ENCODE measurements around the gene MLLT3.

The MLLT3 gene

DNA sequence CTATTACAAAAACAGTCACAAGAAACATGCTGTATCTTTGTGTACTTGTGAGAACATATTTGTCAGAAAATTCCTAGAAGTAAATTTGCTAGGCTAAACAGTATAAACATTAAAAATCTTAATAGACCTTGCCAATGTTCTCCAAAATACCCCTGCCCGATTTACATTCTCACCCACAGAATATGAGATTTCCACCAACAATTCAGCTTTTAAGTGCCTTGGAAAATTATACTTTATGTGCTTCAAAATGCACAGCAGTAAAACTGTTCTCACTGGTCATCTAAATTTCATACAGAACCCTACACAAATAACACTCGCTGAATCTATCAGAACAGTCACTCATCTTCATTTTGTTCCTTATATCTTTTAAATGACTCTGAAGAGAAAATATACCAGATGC lies 5.5 kb downstream of the MLLT3 start:
- TF ChIP-seq CTCF (IDR thresholded peaks at IDR 0.05; ENCODE audit: low read depth, low read length), result no peak
- H3K4me3 ChIP-seq (ENCODE audit: low read depth, low read length), result no peak overlapping the region
- DNase-seq, result no peak
- H3K36me3 ChIP-seq, result no peaks in the 10 kb centered on the region
- peaks cover 9% of the 10 kb centered on the region; the same call in 1 of the 2 replicates for H3K4me1 ChIP-seq
- no peaks in the 10 kb centered on the region for H3K9me3 ChIP-seq
- no peaks in the 10 kb centered on the region for H3K27me3 ChIP-seq

GRCh38 chr9:20614602-20615216 lies 7.6 kb downstream of the MLLT3 start:
- Histone ChIP-seq H3K9me3 (no peaks in the 10 kb centered on the region), H3K4me3 (ENCODE audit: low read depth, low read length) (no peak overlapping the region), H3K36me3 (no peaks in the 10 kb centered on the region), H3K27me3 (no peaks in the 10 kb centered on the region), H3K4me1 (peaks cover 9% of the 10 kb centered on the region; the same call in 1 of the 2 replicates)
- DNase-seq, result no peak
- no peak for TF ChIP-seq CTCF (IDR thresholded peaks at IDR 0.05; ENCODE audit: low read depth, low read length)

DNA sequence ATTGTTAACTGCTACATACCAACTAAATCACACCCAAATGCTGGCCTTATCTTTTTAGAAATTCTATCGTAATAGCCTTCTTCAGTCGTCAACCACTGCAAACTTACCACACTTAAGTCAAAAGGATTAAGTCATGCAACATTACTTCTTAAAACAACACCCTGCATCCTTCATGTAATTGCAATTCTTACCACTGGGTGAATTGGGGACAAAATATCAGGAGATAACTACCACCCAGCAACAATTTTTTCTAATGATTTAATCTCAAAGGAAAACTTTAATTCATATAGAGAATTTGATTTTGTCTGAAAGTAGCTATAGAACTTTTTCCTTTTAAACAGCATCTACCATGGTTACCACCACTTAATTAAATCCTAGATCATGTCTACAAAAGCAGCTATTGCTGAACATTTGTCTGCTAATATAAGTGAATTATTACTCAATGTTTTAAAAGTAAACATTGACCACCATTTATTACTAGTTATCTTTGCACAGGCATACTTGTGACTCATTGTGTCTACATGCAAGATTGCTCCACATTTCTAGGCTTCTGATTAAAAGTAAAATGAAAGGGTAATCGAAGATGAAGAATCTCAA lies 10.5 kb downstream of the MLLT3 start:
- TF ChIP-seq CTCF (IDR thresholded peaks at IDR 0.05; ENCODE audit: low read depth, low read length), result peak; percentile 48
- Histone ChIP-seq H3K27me3 (no peaks in the 10 kb centered on the region), H3K36me3 (no peaks in the 10 kb centered on the region), H3K9me3 (no peaks in the 10 kb centered on the region), H3K4me1 (peaks cover 1% of the 10 kb centered on the region; the same call in 1 of the 2 replicates), H3K4me3 (ENCODE audit: low read depth, low read length) (no peak overlapping the region)
- no peak for DNase-seq

DNA sequence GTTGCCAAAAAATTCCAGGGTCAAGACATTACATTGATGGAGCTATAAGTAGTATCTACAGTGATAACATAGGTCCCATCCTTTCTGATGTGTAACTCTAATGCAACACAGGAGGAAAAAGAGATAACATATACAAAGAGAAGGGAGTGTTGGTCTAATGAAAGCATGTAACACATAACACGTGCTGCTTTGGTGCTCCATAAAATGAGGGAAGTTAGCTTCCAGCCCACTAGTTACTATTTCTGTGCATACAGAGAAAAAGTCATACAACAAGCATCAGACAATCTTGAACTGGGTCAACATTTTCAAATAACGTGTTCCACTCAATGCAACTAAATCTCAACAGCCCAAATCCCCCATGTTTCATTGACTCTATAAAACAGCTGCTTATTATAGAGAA lies 11.7 kb downstream of the MLLT3 start:
- Histone ChIP-seq H3K27me3 (no peaks in the 10 kb centered on the region), H3K9me3 (no peaks in the 10 kb centered on the region), H3K4me1 (no peaks in the 10 kb centered on the region; the same call in 1 of the 2 replicates), H3K4me3 (ENCODE audit: low read depth, low read length) (no peak overlapping the region), H3K36me3 (no peaks in the 10 kb centered on the region)
- no peak for DNase-seq
- no peak for TF ChIP-seq CTCF (IDR thresholded peaks at IDR 0.05; ENCODE audit: low read depth, low read length)

DNA sequence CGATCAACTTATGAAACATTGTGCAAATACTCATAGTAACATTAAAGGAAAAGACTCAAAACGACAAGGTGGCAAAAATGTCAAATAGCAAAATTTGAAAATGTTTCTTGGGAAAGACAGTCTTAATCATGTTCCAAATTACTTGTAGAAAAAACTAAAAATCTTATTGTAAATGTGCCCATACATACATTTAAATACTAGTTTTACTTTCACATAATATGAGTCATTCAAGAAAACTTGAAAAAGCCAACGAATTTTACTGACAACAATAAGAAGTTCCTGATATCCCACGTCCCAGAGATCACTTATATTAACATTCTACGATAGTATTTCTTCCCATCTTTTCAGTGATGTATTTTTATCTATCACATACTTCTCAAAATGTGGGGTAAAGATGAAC lies 13.7 kb downstream of the MLLT3 start:
- no peaks in the 10 kb centered on the region for H3K36me3 ChIP-seq
- no peaks in the 10 kb centered on the region for H3K27me3 ChIP-seq
- no peak for TF ChIP-seq CTCF (IDR thresholded peaks at IDR 0.05; ENCODE audit: low read depth, low read length)
- peaks cover 6% of the 10 kb centered on the region; the same call in 1 of the 2 replicates for H3K4me1 ChIP-seq
- no peak for DNase-seq
- no peak overlapping the region for H3K4me3 ChIP-seq (ENCODE audit: low read depth, low read length)
- H3K9me3 ChIP-seq, result no peaks in the 10 kb centered on the region

GRCh38 chr9:20606652-20607051 lies 15.6 kb downstream of the MLLT3 start:
- Histone ChIP-seq H3K27me3 (no peaks in the 10 kb centered on the region), H3K36me3 (no peaks in the 10 kb centered on the region), H3K9me3 (no peaks in the 10 kb centered on the region), H3K4me1 (peaks cover 17% of the 10 kb centered on the region), H3K4me3 (ENCODE audit: low read depth, low read length) (no peak overlapping the region)
- no peak for DNase-seq
- TF ChIP-seq CTCF (IDR thresholded peaks at IDR 0.05; ENCODE audit: low read depth, low read length), result no peak

Data from BE2C (cell line).